HG03196 (cell line): Measurements from ENCODE around the gene USP22.

ENCODE experiments used
- ATAC-seq: cut with Tn5 transposase; IDR thresholded peaks from one replicate; pipeline ENCODE4 v1.9.1; 2021; ENCODE audit not compliant: unreplicated experiment

USP22 gene

GRCh38 chr17:21002309-21003006 is 40.4 kb downstream of the USP22 start:
- ATAC-seq = no peak

- ATAC-seq = no peak
Measured at GRCh38 chr17:21001813-21002221, 41.0 kb downstream of the USP22 start.

GRCh38 chr17:21001111-21001812 is 41.5 kb downstream of the USP22 start:
- ATAC-seq = no peak

- no peak for ATAC-seq
Measured at GRCh38 chr17:20999841-21000532, 42.8 kb downstream of the USP22 start.

- ATAC-seq = no peak
Measured at GRCh38 chr17:20999044-20999573, 43.7 kb downstream of the USP22 start.

GRCh38 chr17:20998571-20999043 is 44.2 kb downstream of the USP22 start:
- no peak for ATAC-seq

- ATAC-seq = no peak
Measured at GRCh38 chr17:20997711-20998570, 44.9 kb downstream of the USP22 start.

- ATAC-seq = no peak
Measured at GRCh38 chr17:20996724-20997615, 45.8 kb downstream of the USP22 start.

- ATAC-seq = no peak
Measured at GRCh38 chr17:20995873-20996723, 46.7 kb downstream of the USP22 start.

- no peak for ATAC-seq
Measured at GRCh38 chr17:20995164-20995872, 47.5 kb downstream of the USP22 start.

GRCh38 chr17:20994779-20995149 is 48.0 kb downstream of the USP22 start:
- ATAC-seq = no peak

GRCh38 chr17:20993863-20994778 is 48.7 kb downstream of the USP22 start:
- no peak for ATAC-seq

GRCh38 chr17:20992987-20993862 is 49.6 kb downstream of the USP22 start:
- no peak for ATAC-seq

- ATAC-seq = no peak
Measured at GRCh38 chr17:20992416-20992815, 50.4 kb downstream of the USP22 start.

GRCh38 chr17:20991276-20992037 is 51.4 kb downstream of the USP22 start:
- ATAC-seq = no peak
